B cell (primary cell): ENCODE results near the gene RBM27.

Experiments
- CTCF ChIP-seq: fragments of 200-600 bp; IDR thresholded peaks from one replicate; pipeline ENCODE4 v1.8.0; 2022; ENCODE audit warnings: antibody characterized with exemption, mild to moderate bottlenecking
- EZH2 ChIP-seq: IDR thresholded peaks from 2 replicates; pipeline ENCODE4 v1.6.1; 2012; ENCODE audit warnings: borderline replicate concordance, low read depth, mild to moderate bottlenecking, moderate library complexity, low read length; ENCODE audit not compliant: insufficient read depth, poor library complexity, severe bottlenecking

GRCh38 chr5:146248561-146248960, 45.2 kb downstream of the RBM27 start:
- TF ChIP-seq CTCF (no peak), EZH2 (no peak)
